GM10248 (cell line): ENCODE data around the gene ZNF181.
"Not testable (repeated sequence)": the region's sequence is repeated elsewhere in the genome, so short reads cannot be mapped to it uniquely, and the experiment has no call there.

Source experiments
- CTCF ChIA-PET: fragments of 300-600 bp; sonication (Branson Sonifier 250); formaldehyde crosslinking; extraction: SDS; loops from one replicate; lab custom pipeline; 2021; ENCODE audit warnings: antibody characterized with exemption; lab: Yijun Ruan, JAX
- POLR2A ChIA-PET: fragments of 350-650 bp; sonication (Branson Sonifier 250); formaldehyde crosslinking; extraction: SDS; loops from one replicate; lab custom pipeline; 2020; ENCODE audit warnings: antibody characterized with exemption; lab: Yijun Ruan, JAX
- DNase-seq: peaks from one replicate; pipeline ENCODE4 v3.0.0; 2012; ENCODE audit errors: extremely low spot score
- TF ChIP-seq, protein P1 (sequence below): IDR thresholded peaks from 2 replicates; pipeline ENCODE4 v1.5.1; 2012; ENCODE audit warnings: mild to moderate bottlenecking, low read depth; ENCODE audit errors: extremely low read depth, missing control alignments, control extremely low read depth

The ZNF181 gene

GRCh38 chr19:34733746-34734536 is at the start of gene ZNF181:
TSS of gene ZNF181 (plus strand) at chr19:34734243. CDS start at chr19:34735038, 795 bp downstream.
- ChIA-PET CTCF (interaction anchor here (2.0 kb wide), 1 partner anchor 37 kb away, joined by 6 read pairs; no protein-coding TSS in a partner anchor), POLR2A (no interaction called here)
- TF ChIP-seq, protein P1, sequence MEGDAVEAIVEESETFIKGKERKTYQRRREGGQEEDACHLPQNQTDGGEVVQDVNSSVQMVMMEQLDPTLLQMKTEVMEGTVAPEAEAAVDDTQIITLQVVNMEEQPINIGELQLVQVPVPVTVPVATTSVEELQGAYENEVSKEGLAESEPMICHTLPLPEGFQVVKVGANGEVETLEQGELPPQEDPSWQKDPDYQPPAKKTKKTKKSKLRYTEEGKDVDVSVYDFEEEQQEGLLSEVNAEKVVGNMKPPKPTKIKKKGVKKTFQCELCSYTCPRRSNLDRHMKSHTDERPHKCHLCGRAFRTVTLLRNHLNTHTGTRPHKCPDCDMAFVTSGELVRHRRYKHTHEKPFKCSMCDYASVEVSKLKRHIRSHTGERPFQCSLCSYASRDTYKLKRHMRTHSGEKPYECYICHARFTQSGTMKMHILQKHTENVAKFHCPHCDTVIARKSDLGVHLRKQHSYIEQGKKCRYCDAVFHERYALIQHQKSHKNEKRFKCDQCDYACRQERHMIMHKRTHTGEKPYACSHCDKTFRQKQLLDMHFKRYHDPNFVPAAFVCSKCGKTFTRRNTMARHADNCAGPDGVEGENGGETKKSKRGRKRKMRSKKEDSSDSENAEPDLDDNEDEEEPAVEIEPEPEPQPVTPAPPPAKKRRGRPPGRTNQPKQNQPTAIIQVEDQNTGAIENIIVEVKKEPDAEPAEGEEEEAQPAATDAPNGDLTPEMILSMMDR, result no peak
- DNase-seq, result peak; percentile 87

GRCh38 chr19:34685266-34685665 is 48.8 kb upstream of the ZNF181 start:
- POLR2A ChIA-PET, CTCF ChIA-PET, DNase-seq: not testable (repeated sequence)

GRCh38 chr19:34686455-34686854 is 47.6 kb upstream of the ZNF181 start:
- CTCF ChIA-PET, result no interaction called here

GRCh38 chr19:34687348-34687747 is 46.7 kb upstream of the ZNF181 start:
- CTCF ChIA-PET, result no interaction called here
- TF ChIP-seq, protein P1, result no peak
- POLR2A ChIA-PET, result no interaction called here
- no peak for DNase-seq

More at GRCh38 chr19:34686455-34686854, 47.6 kb upstream of the ZNF181 start:
- no peak for DNase-seq
- POLR2A ChIA-PET, result no interaction called here
- TF ChIP-seq, protein P1, result no peak

GRCh38 chr19:34688592-34688991 is 45.5 kb upstream of the ZNF181 start:
- ChIA-PET CTCF (interaction anchor here (1.3 kb wide), 1 partner anchor 50 kb away, joined by 3 read pairs; no protein-coding TSS in a partner anchor), POLR2A (no interaction called here)
- DNase-seq, result no peak
- TF ChIP-seq, protein P1, result no peak

GRCh38 chr19:34690372-34690771 is 43.7 kb upstream of the ZNF181 start:
- TF ChIP-seq, protein P1, result no peak
- ChIA-PET CTCF (interaction anchor here (1.1 kb wide), 1 partner anchor 21 kb away, joined by 4 read pairs; no protein-coding TSS in a partner anchor), POLR2A (no interaction called here)
- no peak for DNase-seq

GRCh38 chr19:34692549-34692948 is 41.5 kb upstream of the ZNF181 start:
- TF ChIP-seq, protein P1, result no peak
- POLR2A ChIA-PET, result no interaction called here
- DNase-seq, result no peak
- CTCF ChIA-PET, result no interaction called here
